Muscle of back (tissue), 11 donors: ENCODE results near the gene KLHL22. TPM values are rescaled to one million over a fixed set of nuclear protein-coding genes. Genes with fewer than 3 reads are reported as not detected.
"Not testable (repeated sequence)": the region's sequence is repeated elsewhere in the genome, so short reads cannot be mapped to it uniquely, and the experiment has no call there.

ENCODE experiments used
- DNase-seq, 3 donors: peaks; one replicate each; pipeline versions ENCODE4 v3.0.0 to v3.0.0-alpha.2; 2013
- polyA plus RNA-seq, 10 donors: library from polyadenylated mRNA; unstranded; fragments of 120-200 nt; gene quantifications; one replicate each; pipeline ENCODE4 v1.2.1, GENCODE V29; 2013; ENCODE audit not compliant: insufficient read length in 10 of 10

The KLHL22 gene
- polyA plus RNA-seq, 10 donors: 27.6 to 38.3 (median 31.8) TPM

- DNase-seq: no peak
These were observed 11.1 kb upstream of the KLHL22 start for GRCh38 chr22:20506543-20507252.

GRCh38 chr22:20504293-20504922, 8.8 kb upstream of the KLHL22 start:
- peak in 1 of 3 donors; percentile 69 for DNase-seq

- no peak for DNase-seq
These were observed 8.2 kb upstream of the KLHL22 start for GRCh38 chr22:20503816-20504215.

- no peak for DNase-seq
These were observed 4.2 kb upstream of the KLHL22 start for GRCh38 chr22:20499769-20500168.

- DNase-seq: no peak
These were observed 3.3 kb upstream of the KLHL22 start for GRCh38 chr22:20498913-20499312.

GRCh38 chr22:20497426-20497825, 1.8 kb upstream of the KLHL22 start:
- DNase-seq: no peak

- DNase-seq: peak; percentile 94 to 98 (median 96)
These were observed 476 bp upstream of the KLHL22 start for GRCh38 chr22:20495861-20496681.

- no peak for DNase-seq
These were observed 4.2 kb downstream of the KLHL22 start for GRCh38 chr22:20491346-20491745.

- no peak for DNase-seq
These were observed 4.7 kb downstream of the KLHL22 start for GRCh38 chr22:20490941-20491307.

GRCh38 chr22:20490183-20490940, 5.2 kb downstream of the KLHL22 start:
- no peak for DNase-seq

GRCh38 chr22:20488946-20489345, 6.6 kb downstream of the KLHL22 start:
- no peak for DNase-seq

- no peak for DNase-seq
These were observed 7.9 kb downstream of the KLHL22 start for GRCh38 chr22:20487715-20488114.

GRCh38 chr22:20486229-20486628, 9.4 kb downstream of the KLHL22 start:
- no peak for DNase-seq

GRCh38 chr22:20484948-20485683, 10.5 kb downstream of the KLHL22 start:
- DNase-seq: no peak

GRCh38 chr22:20483771-20484170, 11.8 kb downstream of the KLHL22 start:
- DNase-seq: no peak

GRCh38 chr22:20483143-20483506, 12.5 kb downstream of the KLHL22 start:
- DNase-seq: not testable (repeated sequence)

GRCh38 chr22:20479612-20480196, 15.9 kb downstream of the KLHL22 start:
- DNase-seq: no peak

- not testable (repeated sequence) for DNase-seq
These were observed 17.5 kb downstream of the KLHL22 start for GRCh38 chr22:20478059-20478458.

GRCh38 chr22:20475569-20475968, 20.0 kb downstream of the KLHL22 start:
- not testable (repeated sequence) for DNase-seq

GRCh38 chr22:20475115-20475436, 20.5 kb downstream of the KLHL22 start:
- no peak for DNase-seq
